ENCODE results near the gene GPC6. TPM values are rescaled to one million over a fixed set of nuclear protein-coding genes. Genes with fewer than 3 reads are reported as not detected.
A peak's percentile ranks its signal among the peaks of the same experiment; 100 is the strongest.

GPC6 gene
- total RNA-seq, 2 experiments from 2014 or later: not detected

GRCh38 chr13:94313321-94313910 lies 1086.8 kb downstream of the GPC6 start:
- no peaks in the 10 kb centered on the region for H3K27me3 Mint-ChIP-seq
- H3K9me3 Mint-ChIP-seq: no peaks in the 10 kb centered on the region
- CTCF ChIA-PET: no interaction called here
- intact Hi-C loops (cut with micrococcal nuclease): no loop called here
- no peaks in the 10 kb centered on the region for H3K36me3 Mint-ChIP-seq
- peaks cover 8% of the 10 kb centered on the region for H3K4me1 Mint-ChIP-seq (ENCODE audit: low read depth)
- POLR2A ChIA-PET: no interaction called here
- DNase-seq: no peak
- no peak overlapping the region for H3K27ac Mint-ChIP-seq
- H3K4me3 Mint-ChIP-seq: no peak overlapping the region

GRCh38 chr13:94313926-94314325 lies 1087.3 kb downstream of the GPC6 start:
- intact Hi-C loops (cut with micrococcal nuclease): no loop called here
- peaks cover 8% of the 10 kb centered on the region for H3K4me1 Mint-ChIP-seq (ENCODE audit: low read depth)
- H3K9me3 Mint-ChIP-seq: no peaks in the 10 kb centered on the region
- no peaks in the 10 kb centered on the region for H3K27me3 Mint-ChIP-seq
- DNase-seq: no peak
- ChIA-PET POLR2A (no interaction called here), CTCF (no interaction called here)
- no peak overlapping the region for H3K4me3 Mint-ChIP-seq
- H3K27ac Mint-ChIP-seq: no peak overlapping the region
- H3K36me3 Mint-ChIP-seq: no peaks in the 10 kb centered on the region

GRCh38 chr13:94315188-94315587 lies 1088.6 kb downstream of the GPC6 start:
- intact Hi-C loops (cut with micrococcal nuclease): no loop called here
- H3K36me3 Mint-ChIP-seq: no peaks in the 10 kb centered on the region
- no peak for DNase-seq
- no peaks in the 10 kb centered on the region for H3K27me3 Mint-ChIP-seq
- ChIA-PET CTCF (interaction anchor here (0.6 kb wide), 1 partner anchor 477 kb away, joined by 3 read pairs; no protein-coding TSS in a partner anchor), POLR2A (no interaction called here)
- H3K4me1 Mint-ChIP-seq (ENCODE audit: low read depth): peaks cover 8% of the 10 kb centered on the region
- no peaks in the 10 kb centered on the region for H3K9me3 Mint-ChIP-seq
- no peak overlapping the region for H3K4me3 Mint-ChIP-seq
- no peak overlapping the region for H3K27ac Mint-ChIP-seq

GRCh38 chr13:94317063-94317491 lies 1090.5 kb downstream of the GPC6 start:
- intact Hi-C loops (cut with micrococcal nuclease): loop anchor here (1.0 kb wide), 1 partner anchor 10 kb away; no protein-coding TSS in a partner anchor
- H3K9me3 Mint-ChIP-seq: no peaks in the 10 kb centered on the region
- CTCF ChIA-PET: no interaction called here
- no peaks in the 10 kb centered on the region for H3K36me3 Mint-ChIP-seq
- no peak for DNase-seq
- no peaks in the 10 kb centered on the region for H3K27me3 Mint-ChIP-seq
- no peak overlapping the region for H3K4me3 Mint-ChIP-seq
- H3K27ac Mint-ChIP-seq: no peak overlapping the region
- POLR2A ChIA-PET: no interaction called here
- peaks cover 9% of the 10 kb centered on the region for H3K4me1 Mint-ChIP-seq (ENCODE audit: low read depth)

GRCh38 chr13:94318418-94318817 lies 1091.8 kb downstream of the GPC6 start:
- intact Hi-C loops (cut with micrococcal nuclease): no loop called here
- CTCF ChIA-PET: no interaction called here
- POLR2A ChIA-PET: interaction anchor here (0.6 kb wide), 1 partner anchor 22 kb away, joined by 5 read pairs; no protein-coding TSS in a partner anchor

GRCh38 chr13:94319501-94319900 lies 1092.9 kb downstream of the GPC6 start:
- POLR2A ChIA-PET: no interaction called here
- Mint-ChIP-seq H3K9me3 (no peaks in the 10 kb centered on the region), H3K27me3 (no peaks in the 10 kb centered on the region), H3K27ac (no peak overlapping the region), H3K36me3 (no peaks in the 10 kb centered on the region), H3K4me3 (no peak overlapping the region), H3K4me1 (ENCODE audit: low read depth) (peaks cover 25% of the 10 kb centered on the region)
- CTCF ChIA-PET: no interaction called here
- no peak for DNase-seq
- intact Hi-C loops (cut with micrococcal nuclease): no loop called here

More at GRCh38 chr13:94318418-94318817, 1091.8 kb downstream of the GPC6 start:
- Mint-ChIP-seq H3K9me3 (no peaks in the 10 kb centered on the region), H3K36me3 (no peaks in the 10 kb centered on the region), H3K4me1 (ENCODE audit: low read depth) (peaks cover 16% of the 10 kb centered on the region), H3K27ac (no peak overlapping the region), H3K27me3 (no peaks in the 10 kb centered on the region), H3K4me3 (no peak overlapping the region)
- no peak for DNase-seq

- Mint-ChIP-seq H3K9me3 (peaks cover 2% of the 10 kb centered on the region), H3K4me3 (no peak overlapping the region), H3K36me3 (peaks cover 2% of the 10 kb centered on the region), H3K27me3 (no peaks in the 10 kb centered on the region), H3K4me1 (ENCODE audit: low read depth) (peaks cover 43% of the 10 kb centered on the region), H3K27ac (no peak overlapping the region)
- POLR2A ChIA-PET: no interaction called here
- CTCF ChIA-PET: interaction anchor here (1.1 to 1.6 kb wide), 2 partner anchors 14 to 39 kb away, joined by 4 read pairs; no protein-coding TSS in a partner anchor
- DNase-seq: no peak
- intact Hi-C loops (cut with micrococcal nuclease): loop anchor here (10.0 kb wide), 2 partner anchors 222 to 282 kb away; partner anchors contain the start of gene GPR180
Observed at GRCh38 chr13:94322925-94323763, 1096.5 kb downstream of the GPC6 start.

- Mint-ChIP-seq H3K27me3 (no peaks in the 10 kb centered on the region), H3K36me3 (peaks cover 2% of the 10 kb centered on the region), H3K27ac (peak overlapping the region; percentile 73), H3K9me3 (peaks cover 2% of the 10 kb centered on the region), H3K4me1 (ENCODE audit: low read depth) (peaks cover 52% of the 10 kb centered on the region), H3K4me3 (peak overlapping the region; percentile 1)
- ChIA-PET POLR2A (no interaction called here), CTCF (interaction anchor here (1.1 to 1.6 kb wide), 2 partner anchors 15 to 38 kb away, joined by 4 read pairs; no protein-coding TSS in a partner anchor)
- intact Hi-C loops (cut with micrococcal nuclease): loop anchor here (10.0 kb wide), 2 partner anchors 221 to 281 kb away; partner anchors contain the start of gene GPR180
- DNase-seq: peak; percentile 25
Observed at GRCh38 chr13:94323764-94324758, 1097.5 kb downstream of the GPC6 start.

- ChIA-PET POLR2A (no interaction called here), CTCF (no interaction called here)
- peaks cover 2% of the 10 kb centered on the region for H3K9me3 Mint-ChIP-seq
- no peak overlapping the region for H3K27ac Mint-ChIP-seq
- H3K36me3 Mint-ChIP-seq: peaks cover 2% of the 10 kb centered on the region
- peaks cover 61% of the 10 kb centered on the region for H3K4me1 Mint-ChIP-seq (ENCODE audit: low read depth)
- peaks cover 3% of the 10 kb centered on the region for H3K27me3 Mint-ChIP-seq
- H3K4me3 Mint-ChIP-seq: no peak overlapping the region
- DNase-seq: no peak
- intact Hi-C loops (cut with micrococcal nuclease): loop anchor here (5.0 to 10.0 kb wide), 3 partner anchors 88 to 280 kb away; partner anchors contain the start of gene GPR180
Observed at GRCh38 chr13:94324767-94325540, 1098.3 kb downstream of the GPC6 start.

- intact Hi-C loops (cut with micrococcal nuclease): loop anchor here (5.0 to 10.0 kb wide), 3 partner anchors 88 to 279 kb away; partner anchors contain the start of gene GPR180
- no peak for DNase-seq
- H3K27me3 Mint-ChIP-seq: peaks cover 5% of the 10 kb centered on the region
- H3K27ac Mint-ChIP-seq: peak overlapping the region; percentile 23
- CTCF ChIA-PET: no interaction called here
- peaks cover 68% of the 10 kb centered on the region for H3K4me1 Mint-ChIP-seq (ENCODE audit: low read depth)
- H3K9me3 Mint-ChIP-seq: peaks cover 2% of the 10 kb centered on the region
- POLR2A ChIA-PET: no interaction called here
- H3K4me3 Mint-ChIP-seq: no peak overlapping the region
- H3K36me3 Mint-ChIP-seq: peaks cover 2% of the 10 kb centered on the region
Observed at GRCh38 chr13:94325650-94326049, 1099.0 kb downstream of the GPC6 start.

GRCh38 chr13:94327318-94327717 lies 1100.7 kb downstream of the GPC6 start:
- POLR2A ChIA-PET: no interaction called here
- H3K4me1 Mint-ChIP-seq (ENCODE audit: low read depth): peaks cover 75% of the 10 kb centered on the region
- no peak overlapping the region for H3K4me3 Mint-ChIP-seq
- no peak for DNase-seq
- peaks cover 2% of the 10 kb centered on the region for H3K36me3 Mint-ChIP-seq
- H3K9me3 Mint-ChIP-seq: peaks cover 2% of the 10 kb centered on the region
- intact Hi-C loops (cut with micrococcal nuclease): loop anchor here (1.0 to 10.0 kb wide), 5 partner anchors 10 to 277 kb away; partner anchors contain the start of gene GPR180
- peak overlapping the region; percentile 50 for H3K27ac Mint-ChIP-seq
- H3K27me3 Mint-ChIP-seq: peaks cover 13% of the 10 kb centered on the region
- CTCF ChIA-PET: no interaction called here
